CD4-positive, alpha-beta T cell treated with Interferon gamma for 1 hour (primary cell): ENCODE measurements around the gene RNF26.
A peak's percentile ranks its signal among the peaks of the same experiment; 100 is the strongest.

ENCODE experiments used
- DNase-seq: peaks from one replicate; pipeline ENCODE4 v3.0.0-alpha.2; 2020

Gene RNF26

DNA sequence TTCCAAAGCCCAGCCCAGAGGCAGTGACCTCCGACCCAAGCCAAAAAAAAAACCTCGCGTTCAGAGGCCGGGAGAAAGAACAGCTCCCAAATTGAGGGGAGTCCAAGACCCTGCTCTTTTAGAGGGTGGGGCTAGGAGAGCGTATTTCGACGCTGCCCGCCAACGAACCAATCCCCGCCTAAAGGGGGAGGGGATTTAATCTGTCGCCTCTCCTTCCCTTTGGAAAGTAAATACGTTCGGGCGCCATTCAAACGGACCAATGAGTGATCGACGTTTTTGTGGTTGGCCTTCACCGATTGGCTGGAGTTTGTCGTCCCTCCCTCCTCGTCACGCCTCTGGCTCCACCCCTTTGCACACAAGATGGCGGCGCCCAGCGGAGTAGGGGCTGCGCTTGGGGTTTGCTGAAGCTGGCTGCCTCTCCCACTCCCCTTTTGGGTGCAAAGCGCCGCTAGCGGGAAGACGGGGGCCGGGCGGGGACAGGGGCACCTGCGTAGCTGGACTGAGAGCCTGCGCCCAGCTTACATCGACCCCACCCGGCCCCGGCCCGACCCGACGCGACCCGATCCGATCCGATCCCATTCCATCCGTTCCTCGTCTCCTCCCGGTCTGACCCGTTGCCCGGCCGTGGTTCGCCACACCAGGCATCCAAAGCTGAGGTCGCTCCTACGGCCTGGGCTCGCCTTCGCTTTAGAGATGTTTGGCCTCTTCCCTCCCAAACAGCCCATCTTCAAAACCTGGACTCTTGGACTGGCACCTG, at the start of gene RNF26:
Gene RNF26, plus strand, starts transcription at position 354 of the 757 bp plus-strand sequence. CDS start 596 bp downstream, outside the sequence.
- peak; percentile 94 for DNase-seq

- DNase-seq, result no peak
Observed at GRCh38 chr11:119285431-119285830, 48.9 kb upstream of the RNF26 start.

DNA sequence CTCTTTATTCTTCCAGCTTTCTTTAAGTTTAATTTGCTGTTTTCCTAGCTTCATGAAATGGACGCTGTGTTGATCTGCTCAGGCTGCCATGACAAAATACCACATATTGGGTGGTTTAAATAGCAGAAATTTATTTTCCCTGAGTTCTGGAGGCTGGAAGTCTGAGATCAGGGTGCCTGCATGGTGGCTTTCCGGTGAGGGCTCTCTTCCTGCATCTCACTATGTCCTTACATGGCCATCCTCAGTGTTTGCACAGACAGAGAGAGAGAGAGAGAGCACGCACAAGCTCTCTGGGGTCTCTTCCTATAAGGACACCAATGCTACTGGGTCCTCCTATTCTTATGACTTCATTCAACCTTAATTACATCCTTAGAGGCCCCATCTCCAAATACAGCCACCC, 46.1 kb upstream of the RNF26 start:
- DNase-seq, result no peak

GRCh38 chr11:119290894-119291497, 43.3 kb upstream of the RNF26 start:
- no peak for DNase-seq

- DNase-seq, result no peak
Observed at GRCh38 chr11:119293461-119293860, 40.9 kb upstream of the RNF26 start.

GRCh38 chr11:119295178-119295577, 39.1 kb upstream of the RNF26 start:
- no peak for DNase-seq

DNA sequence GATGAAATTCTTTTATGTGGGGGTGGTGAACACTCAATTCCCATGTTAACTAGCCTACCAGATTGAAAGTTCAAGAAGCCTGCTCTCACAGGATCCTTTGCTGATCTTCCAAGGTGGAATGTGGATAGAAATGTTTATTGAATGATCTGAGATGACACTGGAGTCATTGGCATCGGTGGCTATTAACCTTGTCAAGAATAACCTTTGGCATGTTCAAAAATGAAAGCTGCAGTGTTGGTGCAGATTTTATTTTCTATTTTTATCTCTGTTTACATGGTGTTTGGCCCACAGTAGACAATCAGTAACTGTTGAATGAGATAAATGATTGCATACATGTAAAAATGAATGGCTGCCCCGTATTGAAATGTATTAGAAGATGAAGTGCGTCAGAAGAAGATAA, 36.4 kb upstream of the RNF26 start:
- DNase-seq, result no peak

- no peak for DNase-seq
Observed at GRCh38 chr11:119298726-119299125, 35.6 kb upstream of the RNF26 start.

- DNase-seq, result no peak
Observed at GRCh38 chr11:119299416-119299815, 34.9 kb upstream of the RNF26 start.

DNA sequence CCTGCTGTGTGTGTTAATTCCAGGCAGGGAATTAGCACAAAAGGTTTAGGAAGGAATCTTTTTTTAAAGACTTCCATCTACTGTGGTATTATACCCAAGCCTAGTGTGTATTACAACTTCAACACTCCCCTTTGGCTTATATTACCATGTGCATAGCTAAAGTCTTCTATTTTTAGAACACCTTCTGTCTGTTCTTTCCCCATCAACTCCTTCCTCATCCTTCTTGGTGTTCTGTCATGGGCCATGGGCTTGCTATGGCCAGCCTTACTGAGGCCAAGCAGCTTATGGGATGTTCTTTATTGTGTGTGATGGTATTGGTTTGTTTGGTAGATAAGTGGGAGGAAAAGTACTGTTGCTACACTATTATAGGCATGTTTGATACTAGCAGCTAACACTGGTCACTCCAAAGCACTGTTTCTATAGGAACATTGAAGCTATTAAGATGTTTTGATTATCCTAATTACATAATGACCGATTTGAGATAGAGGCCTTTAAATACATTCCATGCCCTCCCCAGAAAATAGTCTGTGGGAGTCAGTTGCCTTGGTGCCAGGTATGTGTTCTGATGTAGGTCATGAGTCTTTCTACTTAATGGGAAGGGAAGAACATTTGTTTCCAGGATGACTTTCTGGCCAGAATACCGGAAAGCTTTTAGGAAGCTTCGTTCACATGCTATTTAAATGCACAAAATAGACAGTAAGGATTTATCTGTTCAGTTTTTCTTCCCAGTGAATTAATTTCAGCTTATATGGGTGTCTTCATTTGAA, 33.9 kb upstream of the RNF26 start:
- no peak for DNase-seq

GRCh38 chr11:119303227-119303718, 31.1 kb upstream of the RNF26 start:
- DNase-seq, result no peak

GRCh38 chr11:119305556-119306372, 28.6 kb upstream of the RNF26 start:
- no peak for DNase-seq

DNA sequence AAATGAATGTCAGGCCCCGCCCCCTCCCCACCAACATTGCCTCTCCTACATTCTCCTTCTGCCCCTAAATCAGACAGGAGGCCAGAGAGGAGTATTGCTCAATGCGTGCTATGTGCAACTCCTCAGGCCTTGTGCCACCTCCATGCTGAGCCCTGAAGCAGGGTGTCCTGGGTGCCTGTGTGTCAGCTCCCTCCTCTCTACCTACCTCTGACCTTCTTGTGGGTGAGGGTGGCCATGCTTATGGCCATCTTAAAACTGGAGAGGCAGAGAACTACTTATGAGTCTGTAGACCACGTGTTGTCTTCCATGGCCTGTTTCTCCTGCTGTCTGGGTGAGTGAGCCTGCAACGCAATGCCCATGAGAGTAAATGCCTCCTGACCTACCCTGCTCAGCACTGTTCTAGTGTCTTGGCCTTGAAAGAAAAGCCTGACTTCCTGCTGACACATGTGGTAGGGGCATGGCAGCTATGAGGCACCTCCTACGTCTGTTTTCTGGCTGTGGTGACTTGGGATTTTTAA, 27.9 kb upstream of the RNF26 start:
- DNase-seq, result peak; percentile 59

- DNase-seq, result no peak
Observed at GRCh38 chr11:119307219-119307618, 27.1 kb upstream of the RNF26 start.

- DNase-seq, result no peak
Observed at GRCh38 chr11:119307974-119308373, 26.4 kb upstream of the RNF26 start.

DNA sequence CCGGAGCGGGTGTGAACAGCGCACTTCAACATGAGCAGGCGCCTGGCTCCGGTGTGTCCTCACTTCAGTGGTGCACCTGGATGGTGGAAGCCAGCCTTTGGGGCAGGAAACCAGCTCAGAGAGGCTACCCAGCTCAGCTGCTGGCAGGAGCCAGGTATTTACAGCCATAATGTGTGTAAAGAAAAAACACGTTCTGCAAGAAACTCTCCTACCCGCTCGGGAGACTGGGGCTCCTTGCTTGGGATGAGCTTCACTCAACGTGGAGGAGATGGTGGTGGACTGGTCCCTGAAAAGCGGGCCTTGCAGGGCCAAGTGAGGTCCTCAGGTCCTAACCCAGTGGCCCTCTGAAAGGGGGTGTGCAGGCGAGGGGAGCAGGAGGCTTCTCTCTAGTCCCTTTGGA, 24.9 kb upstream of the RNF26 start:
- no peak for DNase-seq

DNA sequence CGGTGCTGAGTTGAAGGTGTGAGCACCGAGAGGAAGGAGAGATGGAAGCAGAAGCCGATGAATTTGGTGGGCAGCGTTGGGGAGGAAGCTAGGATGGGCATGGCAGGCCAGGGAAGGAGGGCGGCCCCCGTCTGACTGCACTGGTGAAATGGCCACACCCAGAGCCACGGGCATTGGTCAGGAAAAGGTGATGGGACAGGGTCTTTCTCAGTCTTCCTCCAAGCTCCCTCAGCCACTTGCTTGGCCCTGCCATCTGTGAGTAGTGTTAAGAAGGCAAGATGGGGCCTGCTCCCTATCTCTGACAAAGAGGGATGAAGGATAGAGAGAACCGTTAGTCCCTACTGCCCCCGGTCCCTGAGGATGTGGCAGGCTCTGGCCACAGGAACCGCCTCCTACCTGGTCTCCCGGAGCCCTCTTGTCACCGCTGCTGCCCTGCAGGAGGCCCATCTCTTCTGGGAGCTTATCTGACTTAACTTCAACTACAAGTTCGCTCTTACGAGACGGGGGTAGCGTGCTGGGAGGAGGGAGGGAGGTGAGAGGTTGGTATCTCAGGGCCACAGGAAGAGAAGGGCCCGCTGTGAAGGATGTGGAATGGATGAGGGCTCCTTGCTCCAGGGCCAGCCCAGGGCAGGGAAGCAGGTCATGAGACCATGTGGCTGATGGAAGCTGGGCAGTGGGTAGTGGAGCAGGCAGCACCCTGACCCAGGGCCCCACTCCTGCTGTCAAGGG, 24.2 kb upstream of the RNF26 start:
- DNase-seq, result no peak

DNA sequence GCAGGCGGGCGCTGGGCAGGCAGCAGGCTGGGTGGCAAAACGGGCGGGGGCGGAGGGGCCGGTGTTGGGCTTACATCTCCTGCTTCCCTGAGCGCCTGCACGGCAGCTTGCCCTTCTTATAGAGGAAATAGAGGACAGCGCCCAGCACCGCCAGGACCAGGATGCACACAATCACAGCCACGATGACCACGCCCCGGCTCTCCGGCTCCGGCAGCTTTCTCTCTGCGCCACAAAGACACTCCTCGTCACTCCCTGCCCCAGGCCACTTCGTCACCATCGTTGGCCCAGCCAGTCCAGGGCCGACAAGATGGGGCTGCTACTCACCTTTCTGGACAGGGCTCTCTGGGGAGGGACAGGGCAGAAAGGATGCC, 23.7 kb upstream of the RNF26 start:
- DNase-seq, result no peak

- no peak for DNase-seq
Observed at GRCh38 chr11:119314726-119315125, 19.6 kb upstream of the RNF26 start.

- DNase-seq, result peak; percentile 52
Observed at GRCh38 chr11:119315131-119316015, 19.0 kb upstream of the RNF26 start.
